NCI-H2029 (cell line): ENCODE data around the gene PEX14.

ENCODE experiments used
- DNase-seq: peaks from one replicate; lab custom pipeline; 2025; lab: John Stamatoyannopoulos, UW

The PEX14 gene

DNA sequence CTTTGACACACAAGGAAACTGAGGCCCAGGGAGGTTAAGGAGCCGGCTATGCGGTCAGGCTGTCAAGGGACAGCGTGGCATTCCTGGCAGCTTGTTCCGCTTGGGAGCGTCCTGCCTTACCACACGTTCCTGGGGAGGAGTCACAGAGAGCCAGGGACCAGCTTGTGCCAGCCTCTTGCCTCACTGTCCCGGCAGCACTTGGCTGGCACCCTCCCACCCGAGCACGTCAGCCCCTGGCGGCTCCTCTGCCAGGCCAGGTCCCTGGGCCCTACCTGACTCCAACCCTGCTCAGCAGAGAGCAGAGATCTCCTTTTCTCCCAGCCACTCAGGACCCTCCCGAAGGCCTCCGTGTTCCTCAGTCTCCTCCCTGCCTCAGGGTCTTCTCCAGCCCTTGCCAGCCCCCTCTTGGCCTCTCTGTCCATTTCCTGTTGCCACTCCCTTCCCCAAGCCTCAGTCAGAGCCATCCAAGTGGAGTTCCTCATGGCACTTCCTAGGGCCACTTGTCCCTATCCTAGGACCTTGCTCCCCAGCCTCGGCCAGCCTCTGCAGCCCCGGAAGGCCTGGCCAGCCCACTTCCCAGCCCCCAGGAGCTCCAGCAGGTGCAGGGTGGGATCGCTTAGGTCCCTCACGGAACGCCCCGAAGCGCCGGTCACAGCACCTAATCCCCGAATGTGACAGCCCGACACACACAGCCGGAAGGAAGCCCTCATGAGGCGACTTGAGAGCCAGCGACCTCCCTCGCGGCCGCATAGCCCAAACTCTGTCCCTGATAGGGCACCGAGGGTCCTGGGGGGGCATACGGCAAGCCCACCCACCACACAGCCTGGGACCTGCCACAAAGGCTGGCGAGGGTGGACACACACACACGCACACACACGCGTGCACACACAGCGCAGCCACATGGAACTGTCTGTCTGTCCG, 191.4 kb downstream of the PEX14 start:
- DNase-seq: peak; percentile 32

DNA sequence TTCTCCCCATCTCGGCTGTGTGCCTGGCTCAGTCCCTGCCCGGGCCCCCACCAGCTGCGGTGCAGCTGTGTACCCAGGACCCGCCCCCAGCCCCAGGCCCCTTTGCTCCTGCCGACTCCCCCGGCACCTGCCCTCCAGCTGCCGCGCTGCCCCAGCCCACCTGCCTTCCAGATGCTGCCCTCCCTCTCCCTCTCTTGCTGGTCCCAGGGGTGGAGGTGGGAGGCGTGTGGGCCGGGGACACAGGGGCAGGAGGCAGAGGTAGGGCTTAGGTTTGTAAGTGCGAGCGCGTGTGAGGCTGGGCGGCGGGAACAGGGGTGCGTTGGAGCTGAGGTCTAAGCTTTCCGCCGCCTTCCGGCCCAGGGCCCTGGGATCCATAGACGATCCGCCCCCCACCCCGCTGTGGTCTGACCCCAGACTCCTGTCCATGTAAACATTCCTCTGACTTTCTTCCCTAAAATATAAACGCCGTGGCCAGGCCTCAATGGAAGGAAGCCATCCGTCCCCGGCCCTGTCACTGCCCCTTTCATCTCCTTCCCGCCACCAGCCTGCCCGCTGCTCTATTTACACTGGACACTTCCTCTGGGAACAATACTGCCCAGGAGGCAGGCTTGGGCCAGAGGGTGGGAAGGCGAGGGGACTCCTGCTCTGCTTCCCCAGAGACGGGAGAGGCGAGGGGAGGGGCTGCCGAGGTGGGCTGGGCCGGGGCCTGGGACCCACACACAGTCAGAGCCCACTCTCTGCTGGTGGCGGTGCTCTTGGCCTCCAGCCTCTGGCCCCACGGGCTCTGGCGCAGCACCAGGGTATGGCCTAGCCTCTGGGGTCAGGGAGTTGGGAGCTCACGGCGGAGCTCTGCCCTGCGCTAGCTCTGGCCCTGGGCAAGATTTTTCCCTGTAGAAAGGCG, 193.4 kb downstream of the PEX14 start:
- no peak for DNase-seq

- DNase-seq: no peak
Measured at GRCh38 chr1:10669570-10669969, 194.8 kb downstream of the PEX14 start.

GRCh38 chr1:10670190-10670589, 195.4 kb downstream of the PEX14 start:
- DNase-seq: no peak

DNA sequence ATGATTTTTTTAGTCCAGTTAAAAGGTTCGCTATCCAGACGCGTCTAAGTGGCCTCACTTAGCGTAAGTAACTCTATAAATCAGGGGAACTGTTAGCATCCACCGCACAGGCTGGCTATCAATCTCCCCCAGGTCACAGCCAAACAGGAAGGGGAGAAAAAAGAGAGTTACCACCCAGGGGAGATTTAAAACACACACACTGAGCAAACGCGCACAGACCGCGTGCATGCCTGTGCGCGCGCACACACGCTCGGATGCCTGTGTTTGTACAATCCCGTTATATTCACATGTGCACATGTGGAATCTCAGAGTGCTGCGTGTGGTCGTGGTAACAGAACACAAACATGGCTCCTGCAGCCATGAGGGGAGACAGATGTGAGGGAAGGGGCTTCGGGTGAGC, 196.3 kb downstream of the PEX14 start:
- DNase-seq: no peak

DNA sequence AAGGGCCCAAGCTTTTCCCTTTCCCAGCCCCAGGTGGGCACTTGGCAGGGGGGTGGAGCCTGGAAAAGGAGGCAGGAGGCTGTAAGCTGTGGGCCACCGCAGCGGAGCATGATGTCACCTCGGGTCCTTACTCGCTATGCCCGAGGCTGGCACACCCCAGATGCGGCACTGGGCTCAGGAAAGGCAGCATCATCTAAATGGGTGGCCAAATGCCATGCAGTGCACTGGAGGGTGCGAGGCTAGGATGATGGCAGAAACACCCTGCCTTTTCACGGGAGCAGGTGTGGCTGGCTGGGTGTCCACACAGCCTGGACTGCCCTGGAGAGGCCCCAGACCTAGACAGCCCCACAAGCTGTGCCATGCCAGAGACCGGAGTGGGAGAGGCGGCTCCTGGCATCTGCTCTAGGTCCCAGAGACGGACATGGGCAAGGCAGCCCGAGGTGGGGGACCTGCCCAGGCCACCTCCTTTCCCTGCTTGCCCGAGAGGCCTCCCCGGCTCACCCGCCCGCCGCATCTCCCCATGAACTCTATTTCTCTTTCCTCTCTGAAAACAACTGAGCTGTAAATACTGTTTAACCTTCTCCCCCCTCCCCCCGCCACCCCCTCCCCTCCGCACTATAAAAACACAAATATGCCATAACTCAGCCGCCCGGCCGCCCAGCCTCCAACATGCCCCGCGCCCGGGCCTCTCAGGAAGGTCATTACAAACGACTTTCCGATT, 197.0 kb downstream of the PEX14 start:
- DNase-seq: no peak

DNA sequence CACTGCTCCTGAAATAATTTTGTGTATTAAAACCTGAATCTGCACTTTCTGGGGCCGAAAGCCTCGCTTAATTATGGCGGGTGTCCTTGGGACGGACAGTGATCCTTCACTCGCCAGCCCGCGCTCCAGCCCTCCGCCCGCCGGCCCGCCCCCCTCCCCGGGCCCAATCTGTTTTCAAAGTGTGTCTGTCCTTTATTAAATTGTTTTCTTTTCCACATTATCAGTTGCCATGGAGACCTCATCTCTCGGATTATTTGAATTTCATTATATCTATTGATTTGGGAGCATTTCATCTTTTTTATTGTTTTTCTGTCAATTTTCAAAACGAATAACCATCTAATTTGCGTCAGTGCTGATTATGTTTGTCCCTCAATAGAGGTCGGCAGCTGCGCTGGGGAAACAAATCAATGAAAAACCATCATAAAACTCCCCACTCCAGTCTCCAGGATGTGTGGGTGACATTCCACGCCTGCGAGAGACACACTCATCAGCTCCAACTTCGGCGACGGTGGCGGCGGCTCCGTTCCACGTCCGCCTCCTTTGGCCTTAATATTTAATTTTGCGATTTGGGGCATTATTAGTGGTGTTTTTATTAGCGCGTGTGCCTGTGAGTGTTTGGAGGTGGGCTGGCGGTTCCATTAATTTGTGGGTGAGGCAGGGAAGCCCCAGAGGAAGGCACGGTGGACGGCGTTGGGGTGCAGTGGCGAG, 197.7 kb downstream of the PEX14 start:
- no peak for DNase-seq

- DNase-seq: no peak
Measured at GRCh38 chr1:10673109-10673711, 198.5 kb downstream of the PEX14 start.

GRCh38 chr1:10674222-10674621, 199.5 kb downstream of the PEX14 start:
- DNase-seq: no peak

- DNase-seq: no peak
Measured at GRCh38 chr1:10674700-10675609, 200.2 kb downstream of the PEX14 start.

DNA sequence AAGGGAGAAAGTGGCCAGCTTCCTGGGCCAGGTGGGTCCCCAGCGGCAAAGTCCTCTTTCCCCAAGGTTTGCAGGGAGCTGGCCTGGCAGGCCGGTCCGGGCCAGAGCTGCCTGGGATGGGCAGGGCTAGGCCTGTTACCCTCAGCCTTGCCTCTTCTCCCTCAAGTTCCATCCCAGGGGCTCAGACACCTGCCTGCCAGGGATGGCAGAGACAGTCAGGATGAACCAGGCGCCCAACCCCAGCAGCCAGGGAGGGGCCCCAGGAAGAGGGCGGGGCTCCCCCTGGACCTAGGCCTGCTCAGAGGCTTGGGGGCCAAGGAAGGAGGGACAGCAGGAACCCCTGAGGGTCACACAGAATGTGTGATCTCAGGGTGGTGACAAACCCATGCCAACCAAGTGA, 201.1 kb downstream of the PEX14 start:
- DNase-seq: no peak

GRCh38 chr1:10676963-10677362, 202.2 kb downstream of the PEX14 start:
- DNase-seq: no peak

DNA sequence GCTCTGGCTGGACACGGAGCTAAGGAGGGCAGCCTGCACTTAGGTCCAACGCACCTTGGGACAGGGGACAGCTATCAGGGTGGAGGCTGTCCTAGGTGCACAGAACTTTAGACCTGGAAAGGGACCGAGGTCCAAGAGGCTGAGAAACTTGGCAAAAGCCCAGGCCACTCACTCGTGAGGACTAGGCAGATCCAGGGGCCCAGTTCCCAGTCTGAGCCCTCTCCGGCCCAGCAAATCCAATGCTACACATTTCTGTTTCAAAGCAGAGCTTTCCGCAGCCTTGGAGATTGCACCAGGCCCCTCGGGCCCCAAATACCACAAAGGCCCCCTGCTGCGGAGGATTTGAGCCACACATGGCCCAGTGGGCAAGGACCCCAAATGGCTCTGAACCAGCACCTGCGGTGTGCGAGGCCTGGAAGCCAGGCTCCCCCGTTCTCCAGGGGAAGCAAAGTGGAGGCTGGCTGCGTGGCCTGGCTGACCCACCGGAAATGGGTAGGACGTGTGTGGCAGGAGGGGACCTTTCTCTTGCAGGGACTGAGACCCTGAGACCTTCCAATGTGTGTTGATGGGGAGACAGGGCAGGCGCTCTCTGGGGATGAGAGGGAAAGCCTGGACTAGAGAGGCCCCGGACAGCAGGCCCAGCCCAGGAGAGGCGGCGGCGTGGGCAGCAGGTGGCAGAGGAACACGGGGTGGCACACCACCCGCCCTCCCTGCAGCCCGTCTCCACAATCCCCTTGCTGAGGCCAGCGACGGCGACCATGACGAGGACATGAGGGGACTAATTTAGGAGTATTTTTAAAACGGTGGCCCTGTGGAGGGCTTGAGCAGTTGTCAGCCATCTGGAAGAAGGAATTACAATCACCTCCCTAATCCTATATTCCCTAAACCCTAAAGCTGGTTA, 203.0 kb downstream of the PEX14 start:
- no peak for DNase-seq

GRCh38 chr1:10678402-10678801, 203.7 kb downstream of the PEX14 start:
- no peak for DNase-seq

- no peak for DNase-seq
Measured at GRCh38 chr1:10678852-10679251, 204.1 kb downstream of the PEX14 start.

DNA sequence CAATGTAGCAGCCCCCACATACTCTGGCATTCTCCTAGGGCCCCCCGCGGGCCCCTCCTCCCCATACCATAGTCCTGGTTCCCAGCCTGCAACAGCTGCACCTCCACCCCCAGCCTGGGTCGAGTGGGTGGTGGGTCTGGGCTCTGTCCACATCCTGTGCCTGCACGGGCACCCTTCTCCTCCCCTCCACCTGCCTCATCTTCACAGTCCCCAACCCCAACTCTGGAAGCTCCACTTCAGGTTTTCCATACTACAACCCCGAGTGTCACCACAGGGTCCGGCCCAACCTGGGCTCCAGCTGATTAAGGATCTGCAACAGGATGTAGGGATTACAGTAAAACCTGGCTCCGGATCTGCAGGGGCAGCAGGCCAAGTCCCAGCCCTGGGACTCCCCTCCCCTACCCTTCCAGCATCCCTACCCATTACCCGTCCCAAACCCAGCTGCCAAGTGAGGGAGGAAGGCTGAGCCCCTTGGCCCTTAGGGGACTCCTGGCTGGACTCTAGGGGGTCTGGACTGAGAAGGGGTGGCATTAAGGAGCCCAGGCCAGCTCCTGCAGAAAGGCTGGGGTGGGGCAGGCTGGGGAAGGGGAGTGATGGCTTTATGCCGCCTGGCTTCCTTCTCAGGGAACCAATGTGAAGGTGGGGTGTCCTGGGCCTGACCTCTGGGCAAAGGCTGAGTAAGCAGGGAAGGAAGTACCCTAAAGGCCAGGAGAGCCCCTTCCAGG, 204.9 kb downstream of the PEX14 start:
- DNase-seq: peak; percentile 55
